HepG2 (cell line): ENCODE data around the gene CACTIN. TPM values are rescaled to one million over a fixed set of nuclear protein-coding genes. Genes with fewer than 3 reads are reported as not detected.

Experiments used
- ATAC-seq: fragments of 200-7000 bp; cut with Tn5 transposase; 3 replicates; pipeline ENCODE4 v1.9.1; 2020; ENCODE audit warnings: mild to moderate bottlenecking, moderate library complexity
- BruUV-seq: library from RNA; stranded (reverse); fragments of 400-500 nt; replicated peaks from 2 replicates; lab custom pipeline; 2021; lab: Mats Ljungman, UMichigan
- CTCF ChIA-PET: fragments of 300-600 bp; formaldehyde crosslinking; extraction: SDS; loops from one replicate; lab custom pipeline; 2021; ENCODE audit warnings: low total read pairs, inconsistent platforms, low intra/inter-chr PET ratio; lab: Yijun Ruan, JAX
- POLR2A ChIA-PET: fragments of 350-600 bp; sonication (Branson Sonifier 250); formaldehyde crosslinking; loops from one replicate; lab custom pipeline; 2020; ENCODE audit warnings: antibody characterized with exemption, inconsistent platforms; lab: Yijun Ruan, JAX
- DNase-seq: peaks from one replicate; pipeline ENCODE4 v3.0.0-alpha.2; 2015; ENCODE audit warnings: low spot score
- FAIRE-seq: peaks from 3 replicates; lab custom pipeline; 2011; peaks lifted over from hg19 to GRCh38; lab: Jason Lieb, UNC
- H2AFZ ChIP-seq: one replicate; pipeline ENCODE4 v1.6.1; 2011; ENCODE audit warnings: low read length, inconsistent platforms
- H3K27ac ChIP-seq: fragments of 300-600 bp; 3 replicates; pipeline ENCODE4 v1.8.0; 2011; ENCODE audit warnings: mixed run types, mild to moderate bottlenecking, mixed read lengths, low read length, inconsistent platforms; ENCODE audit not compliant: insufficient read depth; ENCODE audit errors: extremely low read length
- H3K27me3 ChIP-seq, 2 experiments: fragments of 200-600 bp in 1 of 2; 2 replicates in 1 of 2; 3 replicates in 1 of 2; pipeline versions ENCODE4 v1.6.0 to v1.8.0; 2011; ENCODE audit warnings: low read length in 2 of 2, mild to moderate bottlenecking in 2 of 2, moderate library complexity in 2 of 2, inconsistent platforms in 1 of 2; ENCODE audit not compliant: insufficient read depth in 2 of 2, control insufficient read depth in 1 of 2
- H3K36me3 ChIP-seq, 2 experiments: fragments of 200-600 bp in 1 of 2; replicated peaks in 1 of 2; 2 replicates in 1 of 2; 3 replicates in 1 of 2; pipeline versions ENCODE4 v1.5.1 to v1.8.0; 2011; ENCODE audit warnings: low read length in 2 of 2, inconsistent platforms in 1 of 2; ENCODE audit not compliant: insufficient read depth in 2 of 2, control insufficient read depth in 1 of 2
- H3K4me1 ChIP-seq: 2 replicates; pipeline ENCODE4 v1.5.1; 2012; ENCODE audit warnings: low read length, inconsistent platforms; ENCODE audit not compliant: insufficient read depth
- H3K4me2 ChIP-seq: 2 replicates; pipeline ENCODE4 v1.6.0; 2011; ENCODE audit warnings: low read depth, low read length, inconsistent platforms
- H3K4me3 ChIP-seq, 3 experiments: fragments of 200-600 bp in 1 of 3; sonication (generic), shearing (Covaris generic) in 1 of 3; replicated peaks in 1 of 3; 2 replicates each; pipeline ENCODE4 v1.5.1; 2011 to 2016; ENCODE audit warnings: low read length in 3 of 3, inconsistent platforms in 2 of 3, low read depth in 2 of 3, mild to moderate bottlenecking in 2 of 3, control low read depth in 1 of 3, mixed read lengths in 1 of 3; ENCODE audit not compliant: insufficient read depth in 1 of 3
- H3K79me2 ChIP-seq: one replicate; pipeline ENCODE4 v1.6.1; 2011; ENCODE audit warnings: low read length, inconsistent platforms; ENCODE audit not compliant: insufficient read depth
- H3K9ac ChIP-seq: 2 replicates; pipeline ENCODE4 v1.6.0; 2011; ENCODE audit warnings: mild to moderate bottlenecking, low read depth, low read length, inconsistent platforms; ENCODE audit not compliant: insufficient read depth
- H3K9me3 ChIP-seq: 2 replicates; pipeline ENCODE4 v1.5.1; 2012; ENCODE audit warnings: mild to moderate bottlenecking, low read length
- H4K20me1 ChIP-seq: 2 replicates; pipeline ENCODE4 v1.6.0; 2011; ENCODE audit warnings: inconsistent platforms, mild to moderate bottlenecking, low read length, moderate library complexity; ENCODE audit not compliant: insufficient read depth
- ARHGAP35 ChIP-seq: sonication (generic); formaldehyde crosslinking; IDR thresholded peaks from 2 replicates; pipeline ENCODE4 v1.9.0; 2022; ENCODE audit warnings: mild to moderate bottlenecking, inconsistent platforms, moderate library complexity, missing genetic modification reagents, borderline replicate concordance
- ATRX ChIP-seq: sonication (generic); formaldehyde crosslinking; IDR thresholded peaks from 2 replicates; pipeline ENCODE4 v1.4.0; 2020; ENCODE audit warnings: missing genetic modification reagents, borderline replicate concordance
- ELF1 ChIP-seq: sonication (generic); formaldehyde crosslinking; IDR thresholded peaks from 2 replicates; pipeline ENCODE4 v1.4.0; 2020; ENCODE audit warnings: missing genetic modification reagents
- FOXO1 ChIP-seq: sonication (generic); formaldehyde crosslinking; IDR thresholded peaks from 2 replicates; pipeline ENCODE4 v1.4.0; 2020; ENCODE audit warnings: missing genetic modification reagents
- LCORL ChIP-seq, 2 experiments: fragments of 450-650 bp in 1 of 2; sonication (generic) in 1 of 2; formaldehyde crosslinking in 1 of 2; IDR thresholded peaks; 2 replicates each; pipeline versions ENCODE4 v1.5.0 to v1.6.1; 2017 to 2020; ENCODE audit warnings: antibody characterized with exemption in 1 of 2, missing genetic modification reagents in 1 of 2
- RAD51 ChIP-seq: fragments of 450-650 bp; IDR thresholded peaks from 2 replicates; pipeline ENCODE4 v1.6.1; 2016; ENCODE audit warnings: borderline replicate concordance
- RCOR2 ChIP-seq: IDR thresholded peaks from 2 replicates; pipeline ENCODE4 v1.6.1; 2016; ENCODE audit warnings: missing biosample characterization, missing genetic modification reagents
- SRY ChIP-seq: sonication (generic); formaldehyde crosslinking; IDR thresholded peaks from 2 replicates; pipeline ENCODE4 v1.8.0; 2022; ENCODE audit warnings: mild to moderate bottlenecking, missing genetic modification reagents
- TBX3 ChIP-seq: fragments of 450-650 bp; IDR thresholded peaks from 2 replicates; pipeline ENCODE4 v1.6.1; 2017; ENCODE audit warnings: antibody characterized with exemption, mild to moderate bottlenecking, inconsistent platforms, borderline replicate concordance
- TMF1 ChIP-seq: sonication (generic); formaldehyde crosslinking; IDR thresholded peaks from 2 replicates; pipeline ENCODE4 v1.8.1; 2022; ENCODE audit warnings: low read depth, missing genetic modification reagents
- ZNF20 ChIP-seq: sonication (generic); formaldehyde crosslinking; IDR thresholded peaks from 2 replicates; pipeline ENCODE4 v1.4.0; 2020; ENCODE audit warnings: mild to moderate bottlenecking, moderate library complexity, missing genetic modification reagents
- ZNF383 ChIP-seq: sonication (generic); formaldehyde crosslinking; IDR thresholded peaks from 2 replicates; pipeline ENCODE4 v1.4.0; 2020; ENCODE audit warnings: missing genetic modification reagents, mild to moderate bottlenecking, borderline replicate concordance
- ZNF562 ChIP-seq: sonication (generic); formaldehyde crosslinking; IDR thresholded peaks from 2 replicates; pipeline ENCODE4 v1.8.0; 2022; ENCODE audit warnings: missing genetic modification reagents, borderline replicate concordance
- ZNF777 ChIP-seq: sonication (generic); formaldehyde crosslinking; IDR thresholded peaks from 2 replicates; pipeline ENCODE4 v1.4.0; 2020; ENCODE audit warnings: missing genetic modification reagents
- WGBS: methylation state at CpG from one replicate; pipeline ENCODE4 v1.1.6; 2017; ENCODE audit warnings: low lambda C conversion rate; 5-methylcytosine and 5-hydroxymethylcytosine counted together
- in situ Hi-C: cut with HindIII; loops from 2 replicates; pipeline ENCODE4 v1.10.0; 2017; ENCODE audit warnings: low pct_unique_long_range_greater_than_20kb; ENCODE audit not compliant: extremely low pct_ligation_motif_present
- intact Hi-C: fragments of 100-400 bp; cut with micrococcal nuclease; formaldehyde crosslinking; loops from one replicate; pipeline ENCODE4 v1.10.0; 2022; ENCODE audit not compliant: unreplicated experiment
- polyA plus RNA-seq, 8 experiments: library from polyadenylated mRNA; depleted of rRNA in 3 of 8; stranded (reverse) in 7 of 8; unstranded in 1 of 8; fragments of >200 nt; fragmentation: Illumina TruSeq in 4 of 8; extraction: Trizol in 4 of 8; gene quantifications; 2 replicates each; pipeline versions ENCODE4 v1.2.1 to v1.2.3, GENCODE V29; 2011 to 2016; ENCODE audit warnings: low read depth in 4 of 8, missing spikeins in 1 of 8, mixed read lengths in 1 of 8; ENCODE audit not compliant: insufficient read depth in 1 of 8
- total RNA-seq, 5 experiments: library from RNA; depleted of rRNA; stranded (reverse); fragments of >200 nt; fragmentation: Illumina TruSeq; extraction: Trizol; gene quantifications; 2 replicates each; pipeline ENCODE4 v1.2.3, GENCODE V29; 2016; ENCODE audit warnings: low read depth in 1 of 5

CACTIN gene
- total and polyA plus RNA-seq, 2 of the 13 experiments (the other 11 are each of a cell fraction or from before 2014, with no cell fraction given), result 10.0 to 16.6 TPM

DNA sequence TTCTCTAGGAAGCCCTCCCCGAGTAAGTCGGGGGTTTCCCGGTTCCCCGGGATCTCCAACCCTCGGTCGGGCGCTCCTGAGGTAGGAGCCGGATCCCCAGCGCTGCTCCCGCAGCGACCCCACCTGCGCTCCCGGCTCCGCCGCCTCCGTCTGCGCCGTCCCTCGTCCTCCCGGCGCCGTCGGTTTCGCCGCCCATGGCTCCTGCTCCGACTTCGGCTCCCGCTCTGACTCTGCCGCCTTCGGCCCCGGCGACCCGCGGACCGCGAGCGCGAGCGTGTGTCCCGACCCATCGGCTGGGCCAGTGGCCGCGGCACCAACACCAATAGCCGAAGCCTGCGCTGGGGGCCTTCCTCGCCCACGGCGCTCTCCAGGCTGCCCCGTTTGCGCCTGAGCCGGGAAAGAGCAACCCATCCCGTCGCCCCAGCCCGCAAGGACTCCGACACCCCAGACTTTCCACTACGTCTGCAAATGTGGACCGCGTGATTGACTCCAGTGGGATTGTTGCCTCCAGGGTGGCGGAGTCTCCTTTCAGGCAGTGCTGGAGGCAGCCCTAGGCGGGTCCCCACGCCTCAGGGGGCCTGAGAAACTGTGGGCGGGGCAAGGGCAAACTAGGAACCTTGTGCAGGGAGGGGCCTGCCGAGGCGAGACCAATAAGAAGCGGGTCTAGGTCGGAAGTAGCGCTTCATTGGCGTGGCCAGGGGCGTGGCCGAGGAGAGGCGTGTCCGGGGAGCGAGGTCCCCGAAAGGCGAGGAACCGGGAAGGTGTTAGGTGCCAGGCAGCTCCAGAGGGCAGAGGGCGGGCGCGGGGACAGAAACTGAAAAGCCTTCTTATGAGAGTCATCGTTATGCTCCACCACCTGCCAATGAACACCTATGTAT is at the start of gene CACTIN (continued):
- TF ChIP-seq TMF1 (CRISPR knock-in tag) (peak; percentile 73; the same call in 1 of the 2 replicates), ATRX (no peak)
- TF ChIP-seq, all 625 proteins: peak for 275

DNA sequence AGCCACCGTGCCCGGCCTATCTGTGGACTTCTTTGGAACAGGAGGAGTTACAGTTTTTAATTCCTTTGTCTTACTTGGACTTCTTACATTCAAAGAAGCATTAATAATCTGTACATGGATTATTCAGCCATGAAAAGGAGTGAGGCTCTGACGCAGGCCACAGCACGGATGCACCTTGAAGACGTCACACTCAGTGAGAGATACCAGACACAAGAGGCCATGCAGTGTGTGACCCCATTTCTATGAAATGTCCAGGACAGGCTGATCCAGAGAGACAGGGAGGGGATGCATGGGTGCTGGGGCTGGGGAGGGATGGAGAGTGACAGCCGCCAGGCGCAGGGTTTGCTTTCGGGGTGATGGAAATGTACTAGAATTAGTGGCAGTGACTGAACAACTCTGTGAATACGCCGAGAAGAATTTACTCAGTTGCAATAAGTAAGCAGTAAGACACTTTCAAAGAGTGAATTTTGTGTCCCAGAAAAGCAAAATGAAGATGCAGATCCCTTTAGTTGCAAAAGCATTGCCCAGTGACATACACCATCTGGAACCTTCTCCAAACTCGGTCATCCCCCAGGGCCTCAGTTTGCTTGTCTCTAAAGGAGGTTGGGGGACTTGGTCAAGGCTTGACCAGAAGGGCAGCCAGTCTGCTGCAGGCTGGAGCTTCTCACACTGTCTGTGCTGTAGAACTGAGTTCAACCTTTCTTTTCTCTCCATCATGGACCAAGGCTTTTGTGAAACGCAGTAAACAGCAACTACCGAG is 48.4 kb upstream of the CACTIN start:
- no peaks in the 10 kb centered on the region; a peak in 1 of 5 replicates for H3K36me3 ChIP-seq
- FAIRE-seq (no peak), DNase-seq (no peak), ATAC-seq (no peak)
- in situ Hi-C loops, result no loop called here
- TF ChIP-seq ZNF20 (CRISPR knock-in tag) (no peak), RAD51 (no peak), SRY (no peak), ARHGAP35 (CRISPR knock-in tag) (no peak), ZNF562 (CRISPR knock-in tag) (no peak), ZNF383 (no peak), ZNF777 (CRISPR knock-in tag) (no peak), ELF1 (CRISPR knock-in tag) (no peak), RCOR2 (CRISPR knock-in tag) (no peak), TBX3 (no peak), LCORL (IDR thresholded peaks at IDR 0.05) (no peak), LCORL (CRISPR knock-in tag; IDR thresholded peaks at IDR 0.05) (no peak), FOXO1 (CRISPR knock-in tag) (no peak)
- no peaks in the 10 kb centered on the region for H3K79me2 ChIP-seq
- H3K4me1 ChIP-seq, result no peaks in the 10 kb centered on the region
- H3K9me3 ChIP-seq, result no peaks in the 10 kb centered on the region
- no peak overlapping the region for H3K4me3 ChIP-seq
- WGBS, result 96% methylated on average over 12 of the region's 13 CpGs
- no TSS peak for BruUV-seq
- no peak overlapping the region for H3K9ac ChIP-seq
- H3K27me3 ChIP-seq, result no peaks in the 10 kb centered on the region
- H3K4me2 ChIP-seq, result no peak overlapping the region
- ChIA-PET CTCF (no interaction called here), POLR2A (no interaction called here)
- no peaks in the 10 kb centered on the region for H4K20me1 ChIP-seq
- intact Hi-C loops, result no loop called here
- H3K27ac ChIP-seq, result no peak overlapping the region
- H2AFZ ChIP-seq, result no peak overlapping the region
